PFSK-1 (cell line): ENCODE data around the gene BRAT1.

Source experiments
- FOXP2 ChIP-seq: optimal IDR thresholded peaks from 2 replicates; pipeline ENCODE3; 2011; ENCODE audit warnings: borderline replicate concordance, control low read depth, inconsistent platforms; ENCODE audit not compliant: insufficient read depth; ENCODE audit errors: extremely low read length, extremely low read depth
- POLR2AphosphoS5 ChIP-seq: IDR thresholded peaks from 2 replicates; pipeline ENCODE4 v1.6.1; 2012; ENCODE audit warnings: low read depth, mild to moderate bottlenecking, control low read depth, low read length, moderate library complexity
- REST ChIP-seq, 2 experiments: IDR thresholded peaks; 2 replicates each; pipeline versions ENCODE4 v1.6.1 to v1.8.0; 2011 to 2012; ENCODE audit warnings: low read depth in 2 of 2, low read length in 2 of 2, control low read depth in 1 of 2, inconsistent platforms in 1 of 2, mild to moderate bottlenecking in 1 of 2, moderate library complexity in 1 of 2; ENCODE audit not compliant: insufficient read depth in 1 of 2
- SIN3A ChIP-seq: IDR thresholded peaks from 2 replicates; pipeline ENCODE4 v1.6.1; 2012; ENCODE audit warnings: mild to moderate bottlenecking, low read length, moderate library complexity, borderline replicate concordance; ENCODE audit not compliant: insufficient read depth

- TF ChIP-seq POLR2AphosphoS5: no peak
- no peak for TF ChIP-seq REST (IDR thresholded peaks at IDR 0.05; ENCODE audit: insufficient read depth in 1 of 2, low read depth in 2 of 2, low read length in 2 of 2)
- TF ChIP-seq FOXP2: no peak
- TF ChIP-seq SIN3A: no peak
These were observed 41.6 kb downstream of the BRAT1 start for GRCh38 chr7:2513702-2514101.
